GM12874 (cell line): ENCODE measurements around the gene SIGLEC8.

Source experiments
- CTCF ChIP-seq: IDR thresholded peaks from 2 replicates; pipeline ENCODE4 v1.5.1; 2011; ENCODE audit warnings: low read depth, mild to moderate bottlenecking, control low read depth, low read length, moderate library complexity; ENCODE audit not compliant: insufficient read depth

The SIGLEC8 gene

DNA sequence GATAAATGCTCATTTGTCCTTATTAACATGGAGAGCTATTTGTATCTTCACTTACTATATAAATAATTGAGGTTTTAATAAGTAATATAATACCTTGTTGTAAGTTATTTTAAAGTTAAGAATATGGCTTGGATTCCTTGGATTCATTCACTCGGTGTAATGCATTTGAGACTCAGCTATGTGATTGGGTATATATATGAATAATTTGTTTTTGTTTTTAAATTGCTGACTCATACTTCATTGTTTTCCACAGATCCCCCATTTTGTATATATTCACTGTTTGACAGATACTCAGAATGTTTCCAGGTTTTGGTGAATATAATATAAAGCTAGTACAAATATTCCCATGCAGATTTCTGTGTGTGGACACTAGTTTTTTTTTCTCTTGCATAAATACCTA, 13.3 kb upstream of the SIGLEC8 start:
- no peak for TF ChIP-seq CTCF

DNA sequence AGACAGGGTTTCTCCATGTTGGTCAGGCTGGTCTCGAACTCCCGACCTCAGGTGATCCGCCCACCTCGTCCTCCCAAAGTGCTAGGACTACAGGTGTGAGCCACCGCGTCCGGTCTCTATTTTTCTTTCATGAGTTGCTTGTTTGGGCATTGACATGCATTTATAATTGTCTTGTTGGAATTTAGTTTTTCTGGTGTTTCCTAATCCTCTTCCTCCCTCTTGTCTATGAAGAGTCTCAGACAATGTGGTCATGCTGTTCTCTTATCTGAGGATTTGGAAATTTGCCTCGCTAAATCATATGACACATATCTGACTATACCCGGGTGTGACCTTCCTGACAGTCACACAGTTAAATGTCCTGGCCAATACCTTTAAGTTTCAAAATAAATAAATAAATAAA, 12.7 kb upstream of the SIGLEC8 start:
- TF ChIP-seq CTCF = no peak

DNA sequence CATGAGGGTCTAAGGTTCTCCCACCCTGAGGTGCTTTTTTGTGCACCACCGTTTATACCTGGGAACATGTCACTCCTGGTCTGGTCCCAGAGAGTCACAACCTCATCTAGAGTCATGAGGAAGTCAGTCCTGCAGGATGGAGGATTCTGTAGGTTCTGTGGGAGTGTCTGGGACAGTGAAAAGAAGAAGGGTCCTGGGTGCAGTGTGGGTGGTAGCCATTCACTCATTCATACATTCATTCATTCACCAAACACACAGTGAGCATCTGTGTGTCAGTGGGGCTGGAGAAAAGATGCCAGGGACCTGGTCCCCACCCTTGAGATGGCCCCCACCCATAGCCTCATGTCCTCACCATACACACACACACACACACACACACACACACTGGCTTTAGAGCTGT, 11.4 kb upstream of the SIGLEC8 start:
- TF ChIP-seq CTCF = no peak

DNA sequence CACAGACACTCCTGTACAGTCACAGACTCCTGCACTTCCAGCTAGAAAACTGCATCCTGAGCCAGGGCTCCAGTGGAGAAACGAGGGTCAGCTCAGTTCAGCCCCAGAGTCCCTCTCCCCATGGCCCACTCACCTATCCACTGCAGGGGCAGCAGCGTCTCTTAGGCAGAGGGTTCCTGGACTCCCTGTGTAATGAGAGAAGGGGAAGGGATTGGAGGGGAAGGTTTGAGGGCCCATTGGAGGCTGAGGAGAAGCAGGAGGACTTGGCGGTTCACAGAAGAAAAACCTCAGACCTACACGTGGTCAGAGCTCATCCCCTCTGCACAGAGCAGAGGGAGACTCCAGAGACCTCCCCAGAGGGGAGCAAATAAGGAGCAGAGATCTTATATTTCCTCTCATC, 10.9 kb upstream of the SIGLEC8 start:
- no peak for TF ChIP-seq CTCF

GRCh38 chr19:51468545-51468920, 10.3 kb upstream of the SIGLEC8 start:
- no peak for TF ChIP-seq CTCF

GRCh38 chr19:51467864-51468544, 9.8 kb upstream of the SIGLEC8 start:
- TF ChIP-seq CTCF = no peak

GRCh38 chr19:51466723-51467122, 8.5 kb upstream of the SIGLEC8 start:
- no peak for TF ChIP-seq CTCF
